RPMI7951 (cell line): ENCODE results near the gene GZMM. TPM values are rescaled to one million over a fixed set of nuclear protein-coding genes. Genes with fewer than 3 reads are reported as not detected.
"Not testable (repeated sequence)": the region's sequence is repeated elsewhere in the genome, so short reads cannot be mapped to it uniquely, and the experiment has no call there.

Experiments
- DNase-seq: peaks from one replicate; pipeline ENCODE4 v3.0.0-alpha.2; 2012; ENCODE audit warnings: low read depth
- total RNA-seq: library from RNA; depleted of rRNA; stranded (reverse); fragments of >200 nt; shearing (Covaris generic); gene quantifications from 2 replicates; pipeline ENCODE4 v1.2.3, GENCODE V29; 2014

GZMM gene
- total RNA-seq, 1 experiment from 2014 or later = 1.3 TPM

- peak; percentile 92 for DNase-seq
Measured at GRCh38 chr19:582497-583197, 38.8 kb downstream of the GZMM start.

- no peak for DNase-seq
Measured at GRCh38 chr19:583198-583967, 39.5 kb downstream of the GZMM start.

GRCh38 chr19:583968-584239 lies 40.1 kb downstream of the GZMM start:
- DNase-seq = no peak

- DNase-seq = peak; percentile 68
Measured at GRCh38 chr19:584240-585001, 40.6 kb downstream of the GZMM start.

- DNase-seq = not testable (repeated sequence)
Measured at GRCh38 chr19:585146-585545, 41.3 kb downstream of the GZMM start.

GRCh38 chr19:585551-586110 lies 41.8 kb downstream of the GZMM start:
- peak; percentile 52 for DNase-seq

GRCh38 chr19:588093-588740 lies 44.4 kb downstream of the GZMM start:
- peak; percentile 89 for DNase-seq

GRCh38 chr19:588741-589692 lies 45.2 kb downstream of the GZMM start:
- no peak for DNase-seq

GRCh38 chr19:589693-590395 lies 46.0 kb downstream of the GZMM start, which contains the start of gene HCN2:
HCN2 (plus strand) TSS chr19:589881; CDS start chr19:589946, 65 bp downstream.
- no peak for DNase-seq

- no peak for DNase-seq
Measured at GRCh38 chr19:590396-590745, 46.5 kb downstream of the GZMM start.

GRCh38 chr19:590750-591098 lies 46.9 kb downstream of the GZMM start:
- DNase-seq = no peak

GRCh38 chr19:591099-591958 lies 47.5 kb downstream of the GZMM start:
- no peak for DNase-seq

GRCh38 chr19:592101-592500 lies 48.2 kb downstream of the GZMM start:
- DNase-seq = no peak

GRCh38 chr19:593055-593454 lies 49.2 kb downstream of the GZMM start:
- DNase-seq = no peak

GRCh38 chr19:593505-593904 lies 49.7 kb downstream of the GZMM start:
- no peak for DNase-seq

- DNase-seq = no peak
Measured at GRCh38 chr19:594265-594870, 50.5 kb downstream of the GZMM start.

GRCh38 chr19:595326-596262 lies 51.7 kb downstream of the GZMM start:
- no peak for DNase-seq

GRCh38 chr19:596263-596655 lies 52.4 kb downstream of the GZMM start:
- DNase-seq = no peak
